HEK293 (cell line): ENCODE measurements around the gene CTBP2.

Source experiments
- CTCF ChIA-PET: fragments of 350-600 bp; formaldehyde crosslinking; extraction: SDS; loops from one replicate; lab custom pipeline; 2021; ENCODE audit warnings: antibody characterized with exemption; lab: Yijun Ruan, JAX
- POLR2A ChIA-PET: fragments of 300-600 bp; formaldehyde crosslinking; extraction: SDS; loops from one replicate; lab custom pipeline; 2020; ENCODE audit warnings: antibody characterized with exemption, inconsistent platforms; lab: Yijun Ruan, JAX
- H3K27ac ChIP-seq: fragments of 200-500 bp; sonication (Bioruptor generic); 2 replicates; pipeline ENCODE4 v1.5.1; 2014; ENCODE audit warnings: low read depth, low read length, control low read depth, inconsistent platforms; ENCODE audit errors: extremely low read depth
- H3K36me3 ChIP-seq, 2 experiments: fragments of 200-500 bp in 1 of 2; sonication (Bioruptor generic) in 1 of 2; 1 replicate in 1 of 2; 2 replicates in 1 of 2; pipeline ENCODE4 v1.5.1; 2014 to 2017; ENCODE audit warnings: inconsistent platforms in 2 of 2, low read length in 2 of 2; ENCODE audit not compliant: control insufficient read depth in 2 of 2, insufficient read depth in 1 of 2
- H3K4me1 ChIP-seq: fragments of 200-500 bp; sonication (Bioruptor generic); 2 replicates; pipeline ENCODE4 v1.5.1; 2014; ENCODE audit warnings: mild to moderate bottlenecking, low read length, inconsistent platforms; ENCODE audit not compliant: control insufficient read depth, insufficient read depth
- H3K4me3 ChIP-seq: 2 replicates; pipeline ENCODE4 v1.5.1; 2011; ENCODE audit warnings: low read depth, mild to moderate bottlenecking, control low read depth, low read length, moderate library complexity
- H3K9me3 ChIP-seq: fragments of 200-500 bp; sonication (Bioruptor generic); 2 replicates; pipeline ENCODE4 v1.5.1; 2014; ENCODE audit warnings: low read depth, low read length, inconsistent platforms; ENCODE audit not compliant: control insufficient read depth, insufficient read depth
- BCL11A ChIP-seq: fragments of 450-650 bp; formaldehyde crosslinking; IDR thresholded peaks from 2 replicates; pipeline ENCODE4 v1.5.1; 2016; ENCODE audit warnings: low read depth, missing biosample characterization, missing genetic modification characterization
- MYNN ChIP-seq: fragments of 450-650 bp; formaldehyde crosslinking; IDR thresholded peaks from 2 replicates; pipeline ENCODE4 v1.5.1; 2016; ENCODE audit warnings: missing biosample characterization, missing genetic modification characterization, borderline replicate concordance
- SP2 ChIP-seq: fragments of 450-650 bp; formaldehyde crosslinking; IDR thresholded peaks from 2 replicates; pipeline ENCODE4 v1.5.1; 2016; ENCODE audit warnings: missing biosample characterization, missing genetic modification characterization
- SP3 ChIP-seq: fragments of 450-650 bp; formaldehyde crosslinking; IDR thresholded peaks from 2 replicates; pipeline ENCODE4 v1.5.1; 2016; ENCODE audit warnings: missing biosample characterization, missing genetic modification characterization
- YY1 ChIP-seq: fragments of 450-650 bp; formaldehyde crosslinking; IDR thresholded peaks from 2 replicates; pipeline ENCODE4 v1.5.1; 2018; ENCODE audit warnings: missing biosample characterization, missing genetic modification characterization
- ZBTB20 ChIP-seq: fragments of 450-650 bp; formaldehyde crosslinking; IDR thresholded peaks from 2 replicates; pipeline ENCODE4 v1.5.1; 2016; ENCODE audit warnings: missing biosample characterization, missing genetic modification characterization
- ZNF10 ChIP-seq: fragments of 450-650 bp; formaldehyde crosslinking; IDR thresholded peaks from 2 replicates; pipeline ENCODE4 v1.5.1; 2017; ENCODE audit warnings: missing biosample characterization, missing genetic modification characterization
- ZNF223 ChIP-seq: fragments of 450-650 bp; formaldehyde crosslinking; IDR thresholded peaks from 2 replicates; pipeline ENCODE4 v1.5.1; 2016; ENCODE audit warnings: missing biosample characterization, missing genetic modification characterization
- ZNF292 ChIP-seq: fragments of 450-650 bp; formaldehyde crosslinking; IDR thresholded peaks from 2 replicates; pipeline ENCODE4 v1.5.1; 2016; ENCODE audit warnings: low read depth, missing biosample characterization, missing genetic modification characterization, borderline replicate concordance
- ZNF335 ChIP-seq: fragments of 450-650 bp; formaldehyde crosslinking; conservative IDR thresholded peaks from 2 replicates; pipeline ENCODE4 v1.5.1; 2016; ENCODE audit warnings: missing biosample characterization, missing genetic modification characterization
- ZNF366 ChIP-seq: fragments of 450-650 bp; formaldehyde crosslinking; conservative IDR thresholded peaks from 2 replicates; pipeline ENCODE4 v1.5.1; 2016; ENCODE audit warnings: missing biosample characterization, missing genetic modification characterization
- ZNF426 ChIP-seq: fragments of 450-650 bp; formaldehyde crosslinking; IDR thresholded peaks from 2 replicates; pipeline ENCODE4 v1.5.1; 2017; ENCODE audit warnings: missing biosample characterization, missing genetic modification characterization, mild to moderate bottlenecking, inconsistent platforms, moderate library complexity
- ZNF548 ChIP-seq: fragments of 450-650 bp; formaldehyde crosslinking; IDR thresholded peaks from 2 replicates; pipeline ENCODE4 v1.5.1; 2016; ENCODE audit warnings: missing biosample characterization, missing genetic modification characterization
- ZNF561 ChIP-seq: fragments of 450-650 bp; IDR thresholded peaks from 2 replicates; pipeline ENCODE4 v1.5.1; 2018; ENCODE audit warnings: missing biosample characterization, missing genetic modification characterization, borderline replicate concordance
- ZNF610 ChIP-seq: fragments of 450-650 bp; formaldehyde crosslinking; IDR thresholded peaks from 2 replicates; pipeline ENCODE4 v1.5.1; 2016; ENCODE audit warnings: missing biosample characterization, missing genetic modification characterization, borderline replicate concordance
- ZNF660 ChIP-seq: fragments of 450-650 bp; IDR thresholded peaks from 2 replicates; pipeline ENCODE4 v1.5.1; 2018; ENCODE audit warnings: missing biosample characterization, mild to moderate bottlenecking, missing genetic modification characterization
- ZNF843 ChIP-seq: fragments of 450-650 bp; formaldehyde crosslinking; IDR thresholded peaks from 2 replicates; pipeline ENCODE4 v1.5.1; 2016; ENCODE audit warnings: missing biosample characterization, missing genetic modification characterization
- ZSCAN30 ChIP-seq: fragments of 450-650 bp; IDR thresholded peaks from 2 replicates; pipeline ENCODE4 v1.5.1; 2018; ENCODE audit warnings: missing biosample characterization, mild to moderate bottlenecking, missing genetic modification characterization, moderate library complexity
- TF ChIP-seq, protein P1 (sequence below): fragments of 450-650 bp; IDR thresholded peaks from 2 replicates; pipeline ENCODE4 v1.5.1; 2018; ENCODE audit warnings: missing biosample characterization, mild to moderate bottlenecking, missing genetic modification characterization
- TF ChIP-seq, protein P2 (sequence below): fragments of 450-650 bp; formaldehyde crosslinking; IDR thresholded peaks from 2 replicates; pipeline ENCODE4 v1.5.1; 2016; ENCODE audit warnings: missing biosample characterization, missing genetic modification characterization
- TF ChIP-seq, protein P3 (sequence below): fragments of 450-650 bp; formaldehyde crosslinking; IDR thresholded peaks from 2 replicates; pipeline ENCODE4 v1.5.1; 2017; ENCODE audit warnings: missing biosample characterization, missing genetic modification characterization
- TF ChIP-seq, protein P4 (sequence below): fragments of 450-650 bp; formaldehyde crosslinking; IDR thresholded peaks from 2 replicates; pipeline ENCODE4 v1.5.1; 2017; ENCODE audit warnings: missing biosample characterization, missing genetic modification characterization
- TF ChIP-seq, protein P5 (sequence below): fragments of 450-650 bp; formaldehyde crosslinking; IDR thresholded peaks from 2 replicates; pipeline ENCODE4 v1.5.1; 2016; ENCODE audit warnings: missing biosample characterization, missing genetic modification characterization
- TF ChIP-seq, protein P6 (sequence below): fragments of 450-650 bp; formaldehyde crosslinking; IDR thresholded peaks from 2 replicates; pipeline ENCODE4 v1.5.1; 2016; ENCODE audit warnings: missing biosample characterization, missing genetic modification characterization

Gene CTBP2

DNA sequence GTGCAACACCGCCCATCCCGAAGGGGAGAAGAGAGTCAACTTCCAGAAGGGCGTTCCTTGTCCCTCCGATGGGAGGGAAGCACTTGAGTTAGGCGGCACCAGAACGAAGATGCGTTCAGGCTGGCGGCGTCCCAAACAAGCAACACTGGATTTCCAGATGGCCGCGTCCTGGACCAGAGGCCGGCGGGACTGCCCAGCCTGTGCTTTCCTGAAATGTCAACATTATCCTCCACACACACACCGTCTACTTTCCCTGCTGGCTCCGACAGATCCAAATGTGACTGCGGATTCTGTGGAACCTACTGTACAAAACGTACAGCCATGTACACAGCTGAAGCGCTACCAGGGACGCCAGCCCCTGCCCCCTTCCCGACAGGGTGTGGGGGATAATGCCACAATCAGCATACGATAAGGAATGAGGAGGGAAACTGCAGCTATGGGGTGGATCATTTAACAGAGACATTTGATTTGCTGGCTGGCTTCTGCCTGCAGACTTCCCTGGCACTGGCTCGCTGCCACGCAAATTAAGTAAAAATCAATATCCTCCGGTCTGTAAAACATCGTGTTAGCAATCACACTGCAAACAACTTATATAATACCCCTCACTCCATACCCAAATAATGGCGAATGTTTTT lies 136.4 kb downstream of the CTBP2 start (continued):
- TF ChIP-seq, protein P1, sequence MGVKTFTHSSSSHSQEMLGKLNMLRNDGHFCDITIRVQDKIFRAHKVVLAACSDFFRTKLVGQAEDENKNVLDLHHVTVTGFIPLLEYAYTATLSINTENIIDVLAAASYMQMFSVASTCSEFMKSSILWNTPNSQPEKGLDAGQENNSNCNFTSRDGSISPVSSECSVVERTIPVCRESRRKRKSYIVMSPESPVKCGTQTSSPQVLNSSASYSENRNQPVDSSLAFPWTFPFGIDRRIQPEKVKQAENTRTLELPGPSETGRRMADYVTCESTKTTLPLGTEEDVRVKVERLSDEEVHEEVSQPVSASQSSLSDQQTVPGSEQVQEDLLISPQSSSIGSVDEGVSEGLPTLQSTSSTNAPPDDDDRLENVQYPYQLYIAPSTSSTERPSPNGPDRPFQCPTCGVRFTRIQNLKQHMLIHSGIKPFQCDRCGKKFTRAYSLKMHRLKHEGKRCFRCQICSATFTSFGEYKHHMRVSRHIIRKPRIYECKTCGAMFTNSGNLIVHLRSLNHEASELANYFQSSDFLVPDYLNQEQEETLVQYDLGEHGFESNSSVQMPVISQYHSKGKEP (tag by site-specific recombination), result peak; percentile 55; the same call in 1 of the 2 replicates
- TF ChIP-seq SP3 (tag by site-specific recombination) (0 out of 2 replicates have a peak, but pooled peaks have one; percentile 30), MYNN (no peak), ZNF426 (tag by site-specific recombination) (no peak), SP2 (peak; percentile 58)
- TF ChIP-seq, protein P2, sequence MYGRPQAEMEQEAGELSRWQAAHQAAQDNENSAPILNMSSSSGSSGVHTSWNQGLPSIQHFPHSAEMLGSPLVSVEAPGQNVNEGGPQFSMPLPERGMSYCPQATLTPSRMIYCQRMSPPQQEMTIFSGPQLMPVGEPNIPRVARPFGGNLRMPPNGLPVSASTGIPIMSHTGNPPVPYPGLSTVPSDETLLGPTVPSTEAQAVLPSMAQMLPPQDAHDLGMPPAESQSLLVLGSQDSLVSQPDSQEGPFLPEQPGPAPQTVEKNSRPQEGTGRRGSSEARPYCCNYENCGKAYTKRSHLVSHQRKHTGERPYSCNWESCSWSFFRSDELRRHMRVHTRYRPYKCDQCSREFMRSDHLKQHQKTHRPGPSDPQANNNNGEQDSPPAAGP (tag by site-specific recombination), result 0 out of 2 replicates have a peak, but pooled peaks have one; percentile 63
- TF ChIP-seq, protein P3, sequence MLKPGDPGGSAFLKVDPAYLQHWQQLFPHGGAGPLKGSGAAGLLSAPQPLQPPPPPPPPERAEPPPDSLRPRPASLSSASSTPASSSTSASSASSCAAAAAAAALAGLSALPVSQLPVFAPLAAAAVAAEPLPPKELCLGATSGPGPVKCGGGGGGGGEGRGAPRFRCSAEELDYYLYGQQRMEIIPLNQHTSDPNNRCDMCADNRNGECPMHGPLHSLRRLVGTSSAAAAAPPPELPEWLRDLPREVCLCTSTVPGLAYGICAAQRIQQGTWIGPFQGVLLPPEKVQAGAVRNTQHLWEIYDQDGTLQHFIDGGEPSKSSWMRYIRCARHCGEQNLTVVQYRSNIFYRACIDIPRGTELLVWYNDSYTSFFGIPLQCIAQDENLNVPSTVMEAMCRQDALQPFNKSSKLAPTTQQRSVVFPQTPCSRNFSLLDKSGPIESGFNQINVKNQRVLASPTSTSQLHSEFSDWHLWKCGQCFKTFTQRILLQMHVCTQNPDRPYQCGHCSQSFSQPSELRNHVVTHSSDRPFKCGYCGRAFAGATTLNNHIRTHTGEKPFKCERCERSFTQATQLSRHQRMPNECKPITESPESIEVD (tag by site-specific recombination), result peak; percentile 100
- TF ChIP-seq, protein P4, sequence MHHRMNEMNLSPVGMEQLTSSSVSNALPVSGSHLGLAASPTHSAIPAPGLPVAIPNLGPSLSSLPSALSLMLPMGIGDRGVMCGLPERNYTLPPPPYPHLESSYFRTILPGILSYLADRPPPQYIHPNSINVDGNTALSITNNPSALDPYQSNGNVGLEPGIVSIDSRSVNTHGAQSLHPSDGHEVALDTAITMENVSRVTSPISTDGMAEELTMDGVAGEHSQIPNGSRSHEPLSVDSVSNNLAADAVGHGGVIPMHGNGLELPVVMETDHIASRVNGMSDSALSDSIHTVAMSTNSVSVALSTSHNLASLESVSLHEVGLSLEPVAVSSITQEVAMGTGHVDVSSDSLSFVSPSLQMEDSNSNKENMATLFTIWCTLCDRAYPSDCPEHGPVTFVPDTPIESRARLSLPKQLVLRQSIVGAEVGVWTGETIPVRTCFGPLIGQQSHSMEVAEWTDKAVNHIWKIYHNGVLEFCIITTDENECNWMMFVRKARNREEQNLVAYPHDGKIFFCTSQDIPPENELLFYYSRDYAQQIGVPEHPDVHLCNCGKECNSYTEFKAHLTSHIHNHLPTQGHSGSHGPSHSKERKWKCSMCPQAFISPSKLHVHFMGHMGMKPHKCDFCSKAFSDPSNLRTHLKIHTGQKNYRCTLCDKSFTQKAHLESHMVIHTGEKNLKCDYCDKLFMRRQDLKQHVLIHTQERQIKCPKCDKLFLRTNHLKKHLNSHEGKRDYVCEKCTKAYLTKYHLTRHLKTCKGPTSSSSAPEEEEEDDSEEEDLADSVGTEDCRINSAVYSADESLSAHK (tag by site-specific recombination), result peak; percentile 73; the same call in 1 of the 2 replicates

DNA sequence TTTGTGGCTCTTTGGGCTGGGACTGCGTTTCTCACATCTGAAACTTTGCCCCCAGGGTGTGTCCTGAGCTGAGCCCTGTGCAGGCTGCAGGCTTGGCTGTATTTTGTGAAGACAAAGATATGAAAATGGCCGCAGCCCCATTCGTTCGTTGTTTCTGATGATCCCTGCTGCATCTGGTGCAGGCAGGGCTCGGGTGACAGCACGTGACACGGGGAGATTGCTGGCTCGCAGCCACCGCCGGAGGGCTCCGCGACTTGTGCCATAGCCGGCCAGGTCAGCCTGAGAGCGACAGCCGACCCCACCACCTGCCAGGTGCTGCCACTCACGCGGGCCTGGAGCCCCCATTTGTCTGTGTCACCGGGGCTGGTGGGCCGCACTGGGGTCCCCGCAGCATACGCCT lies 137.1 kb downstream of the CTBP2 start:
- Histone ChIP-seq H3K27ac (peak overlapping the region; percentile 83; the same call in 1 of the 2 replicates), H3K36me3 (peaks cover 0 to 32% of the 10 kb centered on the region in 2 experiments; a peak in 1 of 3 replicates), H3K4me3 (no peak overlapping the region), H3K4me1 (peaks cover 18% of the 10 kb centered on the region), H3K9me3 (no peaks in the 10 kb centered on the region)
- ChIA-PET CTCF (no interaction called here), POLR2A (no interaction called here)
- TF ChIP-seq BCL11A (tag by site-specific recombination) (0 out of 2 replicates have a peak, but pooled peaks have one; percentile 43), ZNF223 (peak; percentile 98), ZNF610 (tag by site-specific recombination) (peak; percentile 59; the same call in 1 of the 2 replicates), ZNF548 (tag by site-specific recombination) (no peak), ZBTB20 (tag by site-specific recombination) (no peak), ZNF10 (tag by site-specific recombination) (peak; percentile 94), ZSCAN30 (tag by site-specific recombination) (peak; percentile 83; the same call in 1 of the 2 replicates), ZNF366 (tag by site-specific recombination) (peak; percentile 45), ZNF660 (tag by site-specific recombination) (0 out of 2 replicates have a peak, but pooled peaks have one; percentile 64), YY1 (peak; percentile 47; the same call in 1 of the 2 replicates), ZNF561 (tag by site-specific recombination) (0 out of 2 replicates have a peak, but pooled peaks have one; percentile 38), ZNF843 (0 out of 2 replicates have a peak, but pooled peaks have one; percentile 18), ZNF335 (peak; percentile 44), ZNF292 (tag by site-specific recombination) (no peak)
- TF ChIP-seq, protein P5, sequence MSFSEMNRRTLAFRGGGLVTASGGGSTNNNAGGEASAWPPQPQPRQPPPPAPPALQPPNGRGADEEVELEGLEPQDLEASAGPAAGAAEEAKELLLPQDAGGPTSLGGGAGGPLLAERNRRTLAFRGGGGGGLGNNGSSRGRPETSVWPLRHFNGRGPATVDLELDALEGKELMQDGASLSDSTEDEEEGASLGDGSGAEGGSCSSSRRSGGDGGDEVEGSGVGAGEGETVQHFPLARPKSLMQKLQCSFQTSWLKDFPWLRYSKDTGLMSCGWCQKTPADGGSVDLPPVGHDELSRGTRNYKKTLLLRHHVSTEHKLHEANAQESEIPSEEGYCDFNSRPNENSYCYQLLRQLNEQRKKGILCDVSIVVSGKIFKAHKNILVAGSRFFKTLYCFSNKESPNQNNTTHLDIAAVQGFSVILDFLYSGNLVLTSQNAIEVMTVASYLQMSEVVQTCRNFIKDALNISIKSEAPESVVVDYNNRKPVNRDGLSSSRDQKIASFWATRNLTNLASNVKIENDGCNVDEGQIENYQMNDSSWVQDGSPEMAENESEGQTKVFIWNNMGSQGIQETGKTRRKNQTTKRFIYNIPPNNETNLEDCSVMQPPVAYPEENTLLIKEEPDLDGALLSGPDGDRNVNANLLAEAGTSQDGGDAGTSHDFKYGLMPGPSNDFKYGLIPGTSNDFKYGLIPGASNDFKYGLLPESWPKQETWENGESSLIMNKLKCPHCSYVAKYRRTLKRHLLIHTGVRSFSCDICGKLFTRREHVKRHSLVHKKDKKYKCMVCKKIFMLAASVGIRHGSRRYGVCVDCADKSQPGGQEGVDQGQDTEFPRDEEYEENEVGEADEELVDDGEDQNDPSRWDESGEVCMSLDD (tag by site-specific recombination), result 0 out of 2 replicates have a peak, but pooled peaks have one; percentile 9
- TF ChIP-seq, protein P6, sequence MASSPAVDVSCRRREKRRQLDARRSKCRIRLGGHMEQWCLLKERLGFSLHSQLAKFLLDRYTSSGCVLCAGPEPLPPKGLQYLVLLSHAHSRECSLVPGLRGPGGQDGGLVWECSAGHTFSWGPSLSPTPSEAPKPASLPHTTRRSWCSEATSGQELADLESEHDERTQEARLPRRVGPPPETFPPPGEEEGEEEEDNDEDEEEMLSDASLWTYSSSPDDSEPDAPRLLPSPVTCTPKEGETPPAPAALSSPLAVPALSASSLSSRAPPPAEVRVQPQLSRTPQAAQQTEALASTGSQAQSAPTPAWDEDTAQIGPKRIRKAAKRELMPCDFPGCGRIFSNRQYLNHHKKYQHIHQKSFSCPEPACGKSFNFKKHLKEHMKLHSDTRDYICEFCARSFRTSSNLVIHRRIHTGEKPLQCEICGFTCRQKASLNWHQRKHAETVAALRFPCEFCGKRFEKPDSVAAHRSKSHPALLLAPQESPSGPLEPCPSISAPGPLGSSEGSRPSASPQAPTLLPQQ (tag by site-specific recombination), result 0 out of 2 replicates have a peak, but pooled peaks have one; percentile 22
